ENCODE data around the gene POLR2C. TPM values are rescaled to one million over a fixed set of nuclear protein-coding genes. Genes with fewer than 3 reads are reported as not detected.

The POLR2C gene
- total RNA-seq (2014; rRNA removed; shearing (Covaris generic)): 178 and 189 TPM in 2 replicates

DNA sequence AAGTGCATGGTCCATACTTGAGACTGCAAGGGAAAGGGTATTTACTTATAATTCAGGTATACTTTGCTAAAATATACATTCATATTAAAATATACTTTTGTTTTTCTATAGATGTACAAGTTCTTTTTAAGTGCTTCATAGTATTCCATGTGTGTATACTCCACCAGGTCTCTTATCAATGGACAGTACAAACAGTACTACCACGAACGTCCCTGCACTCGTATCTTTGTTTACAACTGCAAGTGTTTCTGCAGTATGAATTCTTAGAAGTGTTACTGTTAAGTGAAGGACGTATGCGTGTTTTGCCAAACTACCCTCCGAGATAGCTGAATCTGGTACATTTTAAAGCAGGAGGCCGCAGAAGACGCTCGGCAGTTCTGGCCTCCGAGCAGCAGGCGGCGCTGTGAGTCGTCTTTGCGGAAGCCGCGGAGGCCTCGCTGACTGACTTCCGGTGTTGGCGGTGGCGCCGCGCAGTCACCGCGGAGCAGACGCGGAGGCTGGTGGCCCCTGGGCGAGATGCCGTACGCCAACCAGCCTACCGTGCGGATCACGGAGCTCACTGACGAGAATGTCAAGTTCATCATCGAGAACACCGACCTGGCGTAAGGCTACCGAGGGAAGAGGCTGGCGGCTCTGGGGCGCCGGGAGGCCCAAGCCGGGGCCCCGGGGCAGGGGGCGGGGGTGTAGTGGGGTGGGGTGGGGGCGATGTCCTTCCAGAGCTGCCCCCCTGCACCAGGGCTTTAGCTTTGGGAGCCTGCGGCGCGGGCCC lies at the start of gene POLR2C:
TSS of gene POLR2C (plus strand) at position 471 of the 769 bp plus-strand sequence. CDS start at position 517, 46 bp downstream.
- peak; percentile 94 for DNase-seq
- Histone ChIP-seq H3K36me3 (replicated peaks; ENCODE audit: control insufficient read depth, insufficient read depth, low read length) (peaks cover 44% of the 10 kb centered on the region), H3K27me3 (ENCODE audit: control insufficient read depth, insufficient read depth, low read length) (no peaks in the 10 kb centered on the region), H3K4me3 (ENCODE audit: insufficient read depth, low read depth, low read length) (peak within 1 kb of the TSS; percentile 76)

GRCh38 chr16:57413301-57413730 lies 49.2 kb upstream of the POLR2C start:
- H3K4me3 ChIP-seq (ENCODE audit: insufficient read depth, low read depth, low read length): no peak overlapping the region
- H3K36me3 ChIP-seq (replicated peaks; ENCODE audit: control insufficient read depth, insufficient read depth, low read length): no peaks in the 10 kb centered on the region
- H3K27me3 ChIP-seq (ENCODE audit: control insufficient read depth, insufficient read depth, low read length): no peaks in the 10 kb centered on the region
- no peak for DNase-seq

- Histone ChIP-seq H3K27me3 (ENCODE audit: control insufficient read depth, insufficient read depth, low read length) (no peaks in the 10 kb centered on the region), H3K36me3 (replicated peaks; ENCODE audit: control insufficient read depth, insufficient read depth, low read length) (no peaks in the 10 kb centered on the region), H3K4me3 (ENCODE audit: insufficient read depth, low read depth, low read length) (no peak overlapping the region)
- DNase-seq: no peak
Measured at GRCh38 chr16:57413733-57414132, 48.7 kb upstream of the POLR2C start.

- Histone ChIP-seq H3K4me3 (ENCODE audit: insufficient read depth, low read depth, low read length) (no peak overlapping the region; the same call in 1 of the 2 replicates), H3K27me3 (ENCODE audit: control insufficient read depth, insufficient read depth, low read length) (no peaks in the 10 kb centered on the region), H3K36me3 (replicated peaks; ENCODE audit: control insufficient read depth, insufficient read depth, low read length) (no peaks in the 10 kb centered on the region)
- no peak for DNase-seq
Measured at GRCh38 chr16:57416084-57416483, 46.4 kb upstream of the POLR2C start.

GRCh38 chr16:57419506-57419905 lies 43.0 kb upstream of the POLR2C start:
- Histone ChIP-seq H3K4me3 (ENCODE audit: insufficient read depth, low read depth, low read length) (no peak overlapping the region), H3K27me3 (ENCODE audit: control insufficient read depth, insufficient read depth, low read length) (no peaks in the 10 kb centered on the region), H3K36me3 (replicated peaks; ENCODE audit: control insufficient read depth, insufficient read depth, low read length) (no peaks in the 10 kb centered on the region)
- DNase-seq: peak; percentile 22

GRCh38 chr16:57422026-57422944 lies 40.2 kb upstream of the POLR2C start:
- Histone ChIP-seq H3K27me3 (ENCODE audit: control insufficient read depth, insufficient read depth, low read length) (no peaks in the 10 kb centered on the region), H3K4me3 (ENCODE audit: insufficient read depth, low read depth, low read length) (no peak overlapping the region), H3K36me3 (replicated peaks; ENCODE audit: control insufficient read depth, insufficient read depth, low read length) (no peaks in the 10 kb centered on the region)
- peak; percentile 71 for DNase-seq

GRCh38 chr16:57423152-57423551 lies 39.3 kb upstream of the POLR2C start:
- Histone ChIP-seq H3K36me3 (replicated peaks; ENCODE audit: control insufficient read depth, insufficient read depth, low read length) (no peaks in the 10 kb centered on the region), H3K27me3 (ENCODE audit: control insufficient read depth, insufficient read depth, low read length) (no peaks in the 10 kb centered on the region), H3K4me3 (ENCODE audit: insufficient read depth, low read depth, low read length) (no peak overlapping the region)
- no peak for DNase-seq

DNA sequence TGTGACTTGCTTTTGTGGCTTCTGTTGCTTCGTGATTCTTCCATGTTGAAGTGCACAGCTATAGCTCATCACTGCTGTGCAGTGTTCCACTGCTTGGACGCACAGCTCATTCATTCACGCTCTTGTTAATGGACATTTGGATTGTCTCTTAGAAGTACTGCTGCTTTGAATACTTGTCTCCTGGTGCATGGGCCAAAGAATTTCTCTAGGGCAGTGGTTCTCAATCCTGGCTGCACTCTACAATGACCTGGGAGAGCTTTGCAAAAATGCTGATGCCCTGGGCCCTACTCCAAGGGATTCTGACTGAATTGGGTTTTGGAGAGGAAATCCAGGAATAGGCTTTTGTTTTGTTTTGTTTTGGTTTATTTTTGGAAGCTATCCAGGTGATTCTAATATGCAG lies 37.9 kb upstream of the POLR2C start:
- no peaks in the 10 kb centered on the region for H3K27me3 ChIP-seq (ENCODE audit: control insufficient read depth, insufficient read depth, low read length)
- peaks cover 3% of the 10 kb centered on the region for H3K36me3 ChIP-seq (replicated peaks; ENCODE audit: control insufficient read depth, insufficient read depth, low read length)
- no peak overlapping the region for H3K4me3 ChIP-seq (ENCODE audit: insufficient read depth, low read depth, low read length)
- DNase-seq: no peak

DNA sequence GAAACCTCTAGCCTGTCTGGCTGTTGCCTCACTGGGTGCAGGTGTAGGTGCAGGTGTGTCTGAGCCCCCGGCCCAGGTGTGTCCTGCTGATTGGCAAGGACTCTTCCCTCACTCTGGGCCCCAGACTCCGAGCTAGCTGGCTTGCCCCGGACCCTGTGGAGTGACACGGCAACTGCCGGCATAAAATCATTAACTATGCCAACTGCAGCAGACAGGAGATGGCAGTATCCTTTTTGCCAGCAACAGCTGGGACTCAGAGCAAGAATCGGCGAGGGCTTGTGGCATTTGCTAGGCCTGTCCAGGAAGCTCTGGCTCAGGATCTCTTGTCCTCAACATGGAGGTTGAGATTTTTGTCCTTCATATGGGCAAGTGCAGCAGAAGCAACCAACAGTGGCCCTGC lies 36.1 kb upstream of the POLR2C start:
- DNase-seq: no peak
- no peaks in the 10 kb centered on the region for H3K27me3 ChIP-seq (ENCODE audit: control insufficient read depth, insufficient read depth, low read length)
- H3K4me3 ChIP-seq (ENCODE audit: insufficient read depth, low read depth, low read length): no peak overlapping the region
- H3K36me3 ChIP-seq (replicated peaks; ENCODE audit: control insufficient read depth, insufficient read depth, low read length): peaks cover 15% of the 10 kb centered on the region

DNA sequence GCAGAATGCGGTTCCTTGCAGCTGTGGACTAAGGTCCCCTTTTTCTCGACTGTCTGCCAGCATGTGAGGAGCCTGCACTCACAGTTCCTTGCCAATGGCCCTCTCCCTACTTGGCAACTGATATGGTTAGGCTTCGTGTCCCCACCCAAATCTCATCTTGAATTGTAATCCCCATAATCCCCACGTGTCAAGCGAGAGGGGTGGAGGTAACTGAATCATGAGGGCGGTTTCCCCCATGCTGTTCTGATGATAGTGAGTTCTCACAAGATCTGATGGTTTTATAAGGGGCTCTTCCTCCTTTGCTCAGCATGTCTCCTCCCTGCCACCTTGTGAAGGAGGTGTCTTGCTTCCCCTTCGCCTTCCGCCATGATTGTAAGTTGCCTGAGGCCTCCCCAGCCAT lies 35.2 kb upstream of the POLR2C start:
- H3K27me3 ChIP-seq (ENCODE audit: control insufficient read depth, insufficient read depth, low read length): no peaks in the 10 kb centered on the region
- no peak overlapping the region for H3K4me3 ChIP-seq (ENCODE audit: insufficient read depth, low read depth, low read length)
- DNase-seq: no peak
- peaks cover 20% of the 10 kb centered on the region for H3K36me3 ChIP-seq (replicated peaks; ENCODE audit: control insufficient read depth, insufficient read depth, low read length)

DNA sequence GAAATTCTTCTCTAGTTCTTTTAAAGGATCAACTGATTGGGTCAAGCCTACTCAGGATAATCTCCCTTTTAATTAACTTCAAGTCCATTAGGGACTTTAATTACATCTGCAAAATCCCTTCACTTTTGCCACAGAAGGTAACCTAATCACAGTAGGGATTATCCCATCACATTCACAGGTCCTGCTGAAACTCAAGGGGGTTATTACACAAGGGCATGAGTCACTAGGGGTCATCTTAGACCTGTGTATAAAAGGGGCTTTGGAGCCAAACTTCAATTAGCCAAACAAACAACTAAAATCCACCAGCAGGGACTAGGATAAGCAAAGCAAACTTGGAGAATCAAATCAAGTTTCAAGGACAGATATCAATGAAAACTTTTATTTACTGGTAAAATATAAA lies 34.7 kb upstream of the POLR2C start:
- H3K4me3 ChIP-seq (ENCODE audit: insufficient read depth, low read depth, low read length): no peak overlapping the region
- DNase-seq: no peak
- no peaks in the 10 kb centered on the region for H3K27me3 ChIP-seq (ENCODE audit: control insufficient read depth, insufficient read depth, low read length)
- H3K36me3 ChIP-seq (replicated peaks; ENCODE audit: control insufficient read depth, insufficient read depth, low read length): peaks cover 23% of the 10 kb centered on the region

DNA sequence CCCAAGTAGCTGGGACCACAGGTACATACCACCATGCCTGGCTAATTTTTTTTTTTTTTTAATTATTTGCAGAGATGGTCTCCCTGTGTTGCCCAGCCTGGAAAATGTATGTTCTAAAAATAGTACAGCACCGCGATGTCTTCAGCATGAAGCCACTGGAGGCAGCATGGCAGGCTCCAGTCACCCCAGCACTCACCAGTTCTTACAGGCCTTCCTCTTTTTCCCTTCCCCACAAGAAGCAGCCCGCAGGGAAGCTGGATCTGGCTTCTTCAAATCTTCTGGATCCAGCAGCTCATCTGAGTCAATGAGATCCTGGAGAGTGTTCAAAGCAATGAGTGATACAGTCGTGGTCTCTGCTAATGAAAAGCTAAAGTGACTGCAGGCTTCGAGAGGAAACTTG lies 31.5 kb upstream of the POLR2C start:
- H3K4me3 ChIP-seq (ENCODE audit: insufficient read depth, low read depth, low read length): no peak overlapping the region
- peaks cover 33% of the 10 kb centered on the region for H3K36me3 ChIP-seq (replicated peaks; ENCODE audit: control insufficient read depth, insufficient read depth, low read length)
- H3K27me3 ChIP-seq (ENCODE audit: control insufficient read depth, insufficient read depth, low read length): no peaks in the 10 kb centered on the region
- no peak for DNase-seq

DNA sequence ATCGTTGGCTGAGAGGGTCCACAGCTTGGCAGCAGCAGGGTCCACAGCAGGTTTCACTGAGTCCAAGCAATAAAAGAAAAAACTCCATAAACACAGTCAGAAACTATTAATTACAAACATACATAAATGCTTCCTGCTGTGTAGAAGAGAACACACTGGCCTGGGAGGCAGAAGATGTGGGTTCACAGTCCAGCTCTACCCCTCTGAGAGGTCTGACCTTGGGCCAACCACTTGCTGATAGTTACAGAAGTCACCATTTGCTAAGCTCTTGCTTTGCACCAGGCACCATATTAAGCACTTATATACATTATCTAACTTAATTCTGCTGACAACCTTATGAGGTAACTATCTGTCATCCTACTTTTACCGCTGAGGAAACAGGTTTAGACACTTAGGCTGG lies 30.0 kb upstream of the POLR2C start:
- Histone ChIP-seq H3K4me3 (ENCODE audit: insufficient read depth, low read depth, low read length) (no peak overlapping the region), H3K36me3 (replicated peaks; ENCODE audit: control insufficient read depth, insufficient read depth, low read length) (peaks cover 34% of the 10 kb centered on the region), H3K27me3 (ENCODE audit: control insufficient read depth, insufficient read depth, low read length) (no peaks in the 10 kb centered on the region)
- no peak for DNase-seq

DNA sequence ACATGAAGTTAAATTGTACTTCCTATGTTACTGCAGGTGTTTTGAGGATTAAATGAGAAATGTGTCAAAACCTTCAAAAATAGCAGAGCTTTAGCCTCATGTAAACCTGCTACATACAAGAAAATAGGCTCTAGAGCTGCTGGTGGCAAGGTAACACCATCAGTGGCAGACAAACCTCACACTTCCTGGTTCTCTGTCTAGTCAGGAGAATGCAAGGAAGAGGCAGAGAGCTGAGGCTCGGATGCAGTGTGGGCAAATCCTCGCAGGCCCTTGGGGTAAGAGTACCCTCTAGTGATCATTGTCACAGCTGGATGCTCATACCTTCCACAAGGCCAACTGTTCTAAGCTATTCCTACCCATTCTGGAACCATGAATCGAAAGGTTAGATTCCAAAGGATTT lies 29.5 kb upstream of the POLR2C start:
- Histone ChIP-seq H3K36me3 (replicated peaks; ENCODE audit: control insufficient read depth, insufficient read depth, low read length) (peaks cover 34% of the 10 kb centered on the region), H3K27me3 (ENCODE audit: control insufficient read depth, insufficient read depth, low read length) (no peaks in the 10 kb centered on the region), H3K4me3 (ENCODE audit: insufficient read depth, low read depth, low read length) (no peak overlapping the region)
- DNase-seq: no peak

DNA sequence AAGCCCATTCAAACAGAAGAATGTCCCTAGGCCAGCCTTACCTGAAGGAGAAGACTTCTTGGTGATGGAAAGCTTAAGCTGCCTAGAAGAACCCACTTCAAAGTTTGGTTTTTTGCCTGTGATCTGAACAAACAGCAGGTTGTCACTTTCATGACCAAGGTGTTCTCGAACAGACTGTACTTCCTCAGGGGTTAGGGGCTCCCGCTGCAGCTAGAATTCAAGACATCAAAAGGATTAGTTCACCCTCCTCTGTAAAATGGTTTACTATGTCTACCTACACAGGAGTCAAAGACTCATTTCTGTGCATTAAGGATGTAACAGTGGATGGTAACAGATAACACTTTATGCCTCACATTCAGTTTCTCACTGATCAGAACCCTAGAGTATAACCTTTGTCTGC lies 28.5 kb upstream of the POLR2C start:
- peaks cover 35% of the 10 kb centered on the region for H3K36me3 ChIP-seq (replicated peaks; ENCODE audit: control insufficient read depth, insufficient read depth, low read length)
- no peak overlapping the region for H3K4me3 ChIP-seq (ENCODE audit: insufficient read depth, low read depth, low read length)
- no peak for DNase-seq
- H3K27me3 ChIP-seq (ENCODE audit: control insufficient read depth, insufficient read depth, low read length): no peaks in the 10 kb centered on the region
